Putamen (tissue), 1 donor: Measurements from ENCODE around the gene IL10RA.
"Not testable (repeated sequence)": the region's sequence is repeated elsewhere in the genome, so short reads cannot be mapped to it uniquely, and the experiment has no call there.

Experiments used
- DNase-seq: peaks from one replicate; pipeline ENCODE4 v3.0.0-alpha.2; 2016; ENCODE audit warnings: low spot score

IL10RA gene

DNA sequence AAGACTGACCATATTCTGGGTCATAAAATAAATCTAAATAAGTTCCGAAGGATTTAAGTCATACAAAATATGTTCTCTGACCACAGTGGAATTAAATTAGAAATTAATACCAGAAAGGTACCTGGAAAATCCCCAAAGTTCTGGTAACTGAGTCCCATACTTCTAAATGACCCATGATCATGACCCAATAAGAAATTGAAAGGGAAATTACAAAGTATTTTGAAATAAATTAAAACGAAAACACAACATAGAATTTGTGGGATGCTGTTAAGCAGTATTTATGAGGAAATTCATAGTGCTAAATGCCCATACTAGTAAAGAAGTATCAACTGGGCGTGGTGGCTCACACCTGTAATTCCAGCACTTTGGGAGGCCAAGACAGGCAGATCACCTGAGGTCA, 23.4 kb upstream of the IL10RA start:
- DNase-seq = no peak

- no peak for DNase-seq
Measured at GRCh38 chr11:117966908-117967307, 19.3 kb upstream of the IL10RA start.

GRCh38 chr11:117969160-117969991, 16.8 kb upstream of the IL10RA start:
- DNase-seq = no peak

DNA sequence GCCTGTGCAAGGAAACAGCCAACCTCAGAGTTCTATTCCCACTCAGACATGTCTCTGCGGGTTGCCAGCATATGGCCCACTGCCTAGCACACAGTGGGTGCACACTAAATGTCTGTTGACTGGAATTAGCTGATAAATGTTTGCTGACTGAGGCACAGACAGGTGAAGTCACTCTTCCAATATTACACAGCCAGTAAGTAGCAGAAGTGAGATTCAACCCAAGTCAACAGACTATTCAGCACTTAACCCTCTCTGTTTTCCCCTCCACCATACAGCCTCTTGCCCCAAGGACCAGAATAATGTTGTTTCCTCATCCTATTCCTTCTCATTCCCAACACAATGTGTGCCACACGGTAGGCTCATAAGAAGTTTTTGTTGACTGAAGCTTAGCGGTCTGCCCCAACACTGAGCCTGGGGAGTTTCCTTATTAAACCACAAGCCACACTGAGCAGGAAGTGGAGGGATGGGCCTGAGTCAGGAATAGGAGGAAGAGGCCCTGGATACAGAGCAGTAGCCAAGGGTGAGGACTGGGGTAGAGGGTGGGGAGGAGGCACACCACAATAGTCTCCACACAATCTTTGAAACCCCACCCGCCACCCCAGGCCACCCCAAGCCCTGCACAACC, 15.7 kb upstream of the IL10RA start:
- no peak for DNase-seq

GRCh38 chr11:117972044-117972443, 14.2 kb upstream of the IL10RA start:
- no peak for DNase-seq

GRCh38 chr11:117972629-117973502, 13.3 kb upstream of the IL10RA start:
- no peak for DNase-seq

- DNase-seq = no peak
Measured at GRCh38 chr11:117973503-117973860, 12.7 kb upstream of the IL10RA start.

- DNase-seq = no peak
Measured at GRCh38 chr11:117976445-117976844, 9.7 kb upstream of the IL10RA start.

DNA sequence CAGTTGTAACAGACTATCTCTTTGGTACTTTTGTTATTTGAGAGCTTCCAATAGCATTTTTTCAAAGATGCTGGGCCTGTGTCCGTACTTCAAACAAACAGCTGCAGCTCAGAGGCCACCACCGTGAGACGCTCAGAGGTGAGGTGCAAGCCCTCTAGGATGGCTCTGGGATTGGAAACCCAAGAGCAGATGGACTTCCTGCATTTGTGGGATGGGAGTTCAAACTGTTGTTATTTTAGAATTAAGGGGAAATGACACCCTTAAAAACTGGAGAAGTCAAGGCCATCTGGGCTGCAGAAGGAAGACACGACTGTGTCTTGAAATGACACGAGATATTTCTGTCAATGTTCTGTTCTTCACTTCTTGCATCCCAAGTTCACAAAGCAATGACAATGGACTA, 9.2 kb upstream of the IL10RA start:
- DNase-seq = no peak

DNA sequence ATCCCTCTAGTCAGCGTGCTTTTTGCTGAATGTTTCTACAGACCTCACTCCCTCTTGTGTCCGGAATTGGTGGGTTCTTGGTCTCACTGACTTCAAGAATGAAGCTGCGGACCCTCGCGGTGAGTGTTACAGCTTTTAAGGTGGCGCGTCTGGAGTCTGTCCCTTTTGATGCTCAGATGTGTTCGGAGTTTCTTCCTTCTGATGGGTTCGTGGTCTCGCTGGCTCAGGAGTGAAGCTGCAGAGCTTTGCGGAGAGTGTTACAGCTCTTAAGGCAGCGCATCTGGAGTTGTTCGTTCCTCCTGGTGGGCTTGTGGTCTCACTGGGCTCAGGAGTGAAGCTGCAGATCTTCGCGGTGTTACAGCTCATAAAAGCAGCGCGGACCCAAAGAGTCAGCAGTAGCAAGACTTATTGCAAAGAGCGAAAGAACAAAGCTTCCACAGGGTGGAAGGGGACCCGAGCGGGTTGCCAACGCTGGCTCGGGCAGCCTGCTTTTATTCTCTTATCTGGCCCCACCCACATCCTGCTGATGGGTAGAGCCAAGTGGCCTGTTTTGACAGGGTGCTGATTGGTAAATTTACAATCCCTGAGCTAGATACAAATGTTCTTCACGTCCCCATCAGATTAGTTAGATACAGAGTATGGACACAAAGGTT, 8.5 kb upstream of the IL10RA start:
- DNase-seq = not testable (repeated sequence)

- DNase-seq = not testable (repeated sequence)
Measured at GRCh38 chr11:117978291-117978910, 7.8 kb upstream of the IL10RA start.

DNA sequence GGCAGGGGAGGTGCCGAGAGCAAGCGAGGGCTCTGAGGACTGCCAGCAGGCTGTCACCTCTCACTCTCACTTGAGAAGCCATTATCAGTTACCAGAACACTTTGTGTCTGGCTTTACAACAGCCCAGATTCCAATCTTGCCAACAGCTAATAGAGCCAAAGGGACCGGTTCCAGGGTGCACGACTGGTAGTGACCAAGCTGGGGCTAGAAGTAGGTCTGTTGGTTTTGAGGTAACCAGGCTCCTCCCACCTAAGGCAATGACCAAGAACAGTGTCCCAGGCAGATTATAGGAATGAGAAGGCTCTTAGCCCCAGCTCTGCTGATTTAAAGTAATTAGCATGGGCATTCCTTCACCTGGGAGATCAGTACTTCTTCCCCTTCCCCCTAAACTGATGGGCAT, 7.2 kb upstream of the IL10RA start:
- no peak for DNase-seq

DNA sequence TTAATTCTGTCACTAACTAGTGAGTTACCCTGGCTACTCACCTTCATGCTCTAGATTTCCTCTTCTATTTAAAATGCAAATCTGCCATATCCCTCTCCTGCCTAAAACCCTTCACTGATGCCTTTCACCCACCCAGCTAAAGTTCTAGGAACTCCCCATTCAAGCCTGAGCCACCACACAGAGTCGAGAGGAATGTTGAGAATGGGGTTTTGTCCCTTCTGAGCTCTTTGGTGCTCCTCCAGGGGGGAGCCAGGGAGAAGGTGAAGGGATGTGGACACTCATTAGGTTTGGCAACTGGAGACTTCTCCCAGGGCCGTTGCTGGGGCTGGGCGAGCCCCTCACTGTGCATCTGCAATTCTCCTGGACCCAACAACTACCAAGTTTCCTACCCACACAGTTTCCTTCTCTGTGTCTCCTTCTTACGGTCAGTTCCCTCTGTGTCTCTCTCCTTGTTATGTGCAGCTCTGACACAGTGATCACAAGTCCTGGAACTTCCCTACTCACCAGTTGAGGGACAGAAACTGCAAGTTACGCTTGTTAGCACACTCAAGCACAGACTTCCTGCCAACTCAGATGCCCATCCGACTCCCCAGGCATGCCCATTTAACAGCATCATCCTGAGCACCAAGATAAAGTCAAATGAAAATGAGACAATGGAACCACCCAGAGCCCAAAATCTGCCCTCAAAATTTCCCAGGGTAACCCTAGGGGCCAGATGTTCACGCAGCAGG, 6.5 kb upstream of the IL10RA start:
- no peak for DNase-seq

GRCh38 chr11:117980280-117980679, 5.9 kb upstream of the IL10RA start:
- DNase-seq = no peak

DNA sequence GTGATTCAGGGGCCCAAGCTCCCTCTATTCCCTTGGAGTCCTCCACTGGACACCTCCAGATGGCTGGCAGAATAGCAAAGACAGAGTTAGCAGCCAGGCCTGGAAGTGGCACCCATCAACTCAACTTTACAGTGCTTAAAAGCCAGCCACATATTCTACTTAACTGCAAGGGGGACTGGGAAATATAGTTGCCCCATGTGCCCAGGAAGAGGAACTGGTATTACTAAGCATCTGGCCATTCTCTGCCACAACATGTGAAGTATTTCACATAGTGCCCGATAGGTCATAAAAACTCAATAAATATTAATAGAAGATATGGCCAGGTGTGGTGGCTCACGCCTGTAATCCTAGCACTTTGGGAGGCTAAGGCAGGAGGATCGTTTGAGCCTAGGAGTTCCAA, 5.5 kb upstream of the IL10RA start:
- DNase-seq = no peak

GRCh38 chr11:117983163-117983475, 3.1 kb upstream of the IL10RA start:
- DNase-seq = no peak

DNA sequence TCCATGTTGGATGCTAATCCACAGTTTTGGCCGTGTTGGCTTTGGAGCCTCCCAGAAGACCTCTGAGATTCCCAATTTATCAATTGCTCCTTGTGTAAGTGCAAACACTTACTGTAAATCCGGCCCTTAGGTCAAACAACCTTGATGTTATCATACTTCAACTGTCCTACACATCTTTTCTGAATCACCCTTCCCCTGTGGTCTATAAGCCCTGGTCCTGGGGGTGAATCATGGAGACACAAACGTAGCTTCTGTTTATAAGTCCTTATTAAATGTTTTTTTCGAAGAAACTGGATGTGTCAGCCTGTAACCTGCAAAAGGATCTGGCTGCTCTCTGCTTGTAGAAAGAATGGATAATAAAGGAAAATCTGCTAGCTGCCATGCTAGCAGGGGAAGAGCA, 1.7 kb upstream of the IL10RA start:
- DNase-seq = no peak

DNA sequence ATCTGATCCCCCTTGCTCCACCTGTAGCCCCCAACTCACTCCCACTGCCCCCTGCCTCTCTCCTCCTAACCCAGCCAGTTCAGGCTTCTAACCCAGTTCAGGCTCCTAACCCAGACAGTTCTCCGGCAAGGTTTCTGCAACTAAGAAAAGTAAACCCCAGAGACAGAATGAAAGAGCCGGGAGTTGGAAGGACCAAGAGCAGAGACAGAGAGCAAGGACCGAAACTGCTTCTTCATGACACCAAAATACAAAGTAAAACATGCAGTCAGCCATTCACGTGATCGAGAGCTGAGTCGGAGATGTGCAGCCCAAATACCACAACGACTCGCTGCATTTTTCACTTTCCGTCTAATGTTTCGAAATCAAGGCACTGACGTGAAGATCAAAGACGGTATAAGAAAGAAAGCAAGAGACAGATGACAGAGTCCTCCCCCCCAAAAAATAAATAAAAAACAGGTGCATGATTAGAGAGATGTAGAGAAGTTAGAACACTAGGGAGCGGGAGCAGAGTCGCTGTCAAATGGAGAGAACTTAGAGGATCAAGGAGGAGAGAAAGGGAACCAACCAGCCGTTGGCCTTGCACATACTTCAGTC, 884 bp downstream of the IL10RA start:
- no peak for DNase-seq

GRCh38 chr11:117989351-117990102, 3.3 kb downstream of the IL10RA start:
- no peak for DNase-seq

- no peak for DNase-seq
Measured at GRCh38 chr11:117992136-117992535, 5.9 kb downstream of the IL10RA start.
